ENCODE measurements around the gene WTAP. TPM values are rescaled to one million over a fixed set of nuclear protein-coding genes. Genes with fewer than 3 reads are reported as not detected.

The WTAP gene
- total RNA-seq, 1 experiment from 2014 or later, result 169 TPM

GRCh38 chr6:159754959-159755914 lies 27.9 kb downstream of the WTAP start:
- peak; percentile 39 for DNase-seq (ENCODE audit: low spot score)
- in situ Hi-C loops (cut with HindIII; ENCODE audit: low sequenced_read_pairs), result no loop called here

- no peak for DNase-seq (ENCODE audit: low spot score)
- in situ Hi-C loops (cut with HindIII; ENCODE audit: low sequenced_read_pairs), result no loop called here
Measured at GRCh38 chr6:159756508-159756907, 29.2 kb downstream of the WTAP start.

GRCh38 chr6:159758031-159759001 lies 31.0 kb downstream of the WTAP start:
- in situ Hi-C loops (cut with HindIII; ENCODE audit: low sequenced_read_pairs), result no loop called here
- DNase-seq (ENCODE audit: low spot score), result no peak

- DNase-seq (ENCODE audit: low spot score), result no peak
- in situ Hi-C loops (cut with HindIII; ENCODE audit: low sequenced_read_pairs), result no loop called here
Measured at GRCh38 chr6:159759645-159760044, 32.3 kb downstream of the WTAP start.

GRCh38 chr6:159760602-159761057 lies 33.3 kb downstream of the WTAP start:
- in situ Hi-C loops (cut with HindIII; ENCODE audit: low sequenced_read_pairs), result no loop called here
- peak; percentile 33 for DNase-seq (ENCODE audit: low spot score)

- no peak for DNase-seq (ENCODE audit: low spot score)
- in situ Hi-C loops (cut with HindIII; ENCODE audit: low sequenced_read_pairs), result no loop called here
Measured at GRCh38 chr6:159761129-159761872, 34.0 kb downstream of the WTAP start.

GRCh38 chr6:159761873-159762680 lies 34.8 kb downstream of the WTAP start, which contains the start of gene ACAT2:
TSS of gene ACAT2 (plus strand) at chr6:159762045. CDS start at chr6:159762088, 43 bp downstream.
- peak; percentile 98 for DNase-seq (ENCODE audit: low spot score)
- in situ Hi-C loops (cut with HindIII; ENCODE audit: low sequenced_read_pairs), result no loop called here

- in situ Hi-C loops (cut with HindIII; ENCODE audit: low sequenced_read_pairs), result no loop called here
- DNase-seq (ENCODE audit: low spot score), result no peak
Measured at GRCh38 chr6:159762681-159763293, 35.5 kb downstream of the WTAP start.

- no peak for DNase-seq (ENCODE audit: low spot score)
- in situ Hi-C loops (cut with HindIII; ENCODE audit: low sequenced_read_pairs), result no loop called here
Measured at GRCh38 chr6:159766906-159767305, 39.6 kb downstream of the WTAP start.

- in situ Hi-C loops (cut with HindIII; ENCODE audit: low sequenced_read_pairs), result no loop called here
- DNase-seq (ENCODE audit: low spot score), result no peak
Measured at GRCh38 chr6:159769470-159769869, 42.2 kb downstream of the WTAP start.

GRCh38 chr6:159772196-159772595 lies 44.9 kb downstream of the WTAP start:
- no peak for DNase-seq (ENCODE audit: low spot score)
- in situ Hi-C loops (cut with HindIII; ENCODE audit: low sequenced_read_pairs), result no loop called here

- in situ Hi-C loops (cut with HindIII; ENCODE audit: low sequenced_read_pairs), result no loop called here
- DNase-seq (ENCODE audit: low spot score), result no peak
Measured at GRCh38 chr6:159777240-159777904, 50.1 kb downstream of the WTAP start.

GRCh38 chr6:159778131-159778530 lies 50.8 kb downstream of the WTAP start:
- DNase-seq (ENCODE audit: low spot score), result no peak
- in situ Hi-C loops (cut with HindIII; ENCODE audit: low sequenced_read_pairs), result no loop called here

GRCh38 chr6:159778542-159779103 lies 51.3 kb downstream of the WTAP start:
- no peak for DNase-seq (ENCODE audit: low spot score)
- in situ Hi-C loops (cut with HindIII; ENCODE audit: low sequenced_read_pairs), result no loop called here

- in situ Hi-C loops (cut with HindIII; ENCODE audit: low sequenced_read_pairs), result no loop called here
- no peak for DNase-seq (ENCODE audit: low spot score)
Measured at GRCh38 chr6:159788276-159788675, 61.0 kb downstream of the WTAP start.

- DNase-seq (ENCODE audit: low spot score), result no peak
- in situ Hi-C loops (cut with HindIII; ENCODE audit: low sequenced_read_pairs), result no loop called here
Measured at GRCh38 chr6:159788753-159789376, 61.6 kb downstream of the WTAP start.

All from G401 (cell line).